Neural crest cell (in vitro differentiated cells): ENCODE measurements around the gene NR1D2. TPM values are rescaled to one million over a fixed set of nuclear protein-coding genes. Genes with fewer than 3 reads are reported as not detected.
"Not testable (repeated sequence)": the region's sequence is repeated elsewhere in the genome, so short reads cannot be mapped to it uniquely, and the experiment has no call there.

Experiments
- DNase-seq: peaks from one replicate; pipeline ENCODE4 v3.0.0; 2021; ENCODE audit warnings: low read depth, mixed read lengths, low spot score
- H3K27ac Mint-ChIP-seq: one replicate; pipeline ENCODE4 v1.8.0; 2021; ENCODE audit warnings: mild to moderate bottlenecking, mixed read lengths; ENCODE audit not compliant: unreplicated experiment
- H3K27me3 Mint-ChIP-seq: 2 replicates; pipeline ENCODE4 v1.8.0; 2021; ENCODE audit warnings: low read depth, mild to moderate bottlenecking, mixed read lengths
- H3K36me3 Mint-ChIP-seq: 2 replicates; pipeline ENCODE4 v1.8.0; 2021; ENCODE audit warnings: low read depth, mild to moderate bottlenecking, mixed read lengths
- H3K4me1 Mint-ChIP-seq: 2 replicates; pipeline ENCODE4 v1.8.0; 2021; ENCODE audit warnings: mixed read lengths
- H3K4me3 Mint-ChIP-seq: one replicate; pipeline ENCODE4 v1.8.0; 2021; ENCODE audit warnings: mild to moderate bottlenecking, mixed read lengths
- H3K9me3 Mint-ChIP-seq: 2 replicates; pipeline ENCODE4 v1.8.0; 2021; ENCODE audit warnings: mixed read lengths
- total RNA-seq: library from RNA; stranded (reverse); gene quantifications from 2 replicates; pipeline ENCODE4 v1.2.1, GENCODE V29; 2021
- TF ChIP-seq, protein P1 (sequence below): fragments of 200-600 bp; sonication (generic); conservative IDR thresholded peaks from 2 replicates; pipeline ENCODE4 v1.5.0; 2021; ENCODE audit warnings: antibody characterized with exemption, mild to moderate bottlenecking

The NR1D2 gene
- total RNA-seq, 1 donor from 2014 or later = 8.6 TPM

DNA sequence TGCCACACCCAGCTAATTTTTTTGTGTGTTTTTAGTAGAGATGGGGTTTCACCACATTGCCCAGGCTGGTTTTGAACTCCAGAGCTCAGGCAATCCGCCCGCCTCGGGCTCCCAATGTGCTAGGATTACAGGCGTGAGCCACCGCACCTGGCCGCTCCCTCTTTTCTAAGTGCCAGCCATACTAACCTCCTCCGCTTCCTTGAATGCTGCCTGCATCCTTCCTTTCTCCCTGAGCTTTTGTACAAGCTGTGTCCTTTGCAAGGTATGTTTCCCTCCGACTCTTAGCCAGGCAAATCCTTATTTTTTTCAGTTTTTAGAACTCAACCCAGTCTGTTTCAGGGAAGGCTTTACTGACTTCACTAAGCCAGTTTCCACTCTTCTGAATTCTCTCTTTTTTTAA lies 60.6 kb downstream of the NR1D2 start:
- Mint-ChIP-seq H3K4me1 (peaks cover 8% of the 10 kb centered on the region), H3K27ac (no peak overlapping the region), H3K36me3 (no peaks in the 10 kb centered on the region), H3K27me3 (no peaks in the 10 kb centered on the region), H3K4me3 (no peak overlapping the region), H3K9me3 (peaks cover 3% of the 10 kb centered on the region)
- no peak for DNase-seq
- TF ChIP-seq, protein P1, sequence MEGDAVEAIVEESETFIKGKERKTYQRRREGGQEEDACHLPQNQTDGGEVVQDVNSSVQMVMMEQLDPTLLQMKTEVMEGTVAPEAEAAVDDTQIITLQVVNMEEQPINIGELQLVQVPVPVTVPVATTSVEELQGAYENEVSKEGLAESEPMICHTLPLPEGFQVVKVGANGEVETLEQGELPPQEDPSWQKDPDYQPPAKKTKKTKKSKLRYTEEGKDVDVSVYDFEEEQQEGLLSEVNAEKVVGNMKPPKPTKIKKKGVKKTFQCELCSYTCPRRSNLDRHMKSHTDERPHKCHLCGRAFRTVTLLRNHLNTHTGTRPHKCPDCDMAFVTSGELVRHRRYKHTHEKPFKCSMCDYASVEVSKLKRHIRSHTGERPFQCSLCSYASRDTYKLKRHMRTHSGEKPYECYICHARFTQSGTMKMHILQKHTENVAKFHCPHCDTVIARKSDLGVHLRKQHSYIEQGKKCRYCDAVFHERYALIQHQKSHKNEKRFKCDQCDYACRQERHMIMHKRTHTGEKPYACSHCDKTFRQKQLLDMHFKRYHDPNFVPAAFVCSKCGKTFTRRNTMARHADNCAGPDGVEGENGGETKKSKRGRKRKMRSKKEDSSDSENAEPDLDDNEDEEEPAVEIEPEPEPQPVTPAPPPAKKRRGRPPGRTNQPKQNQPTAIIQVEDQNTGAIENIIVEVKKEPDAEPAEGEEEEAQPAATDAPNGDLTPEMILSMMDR = no peak

DNA sequence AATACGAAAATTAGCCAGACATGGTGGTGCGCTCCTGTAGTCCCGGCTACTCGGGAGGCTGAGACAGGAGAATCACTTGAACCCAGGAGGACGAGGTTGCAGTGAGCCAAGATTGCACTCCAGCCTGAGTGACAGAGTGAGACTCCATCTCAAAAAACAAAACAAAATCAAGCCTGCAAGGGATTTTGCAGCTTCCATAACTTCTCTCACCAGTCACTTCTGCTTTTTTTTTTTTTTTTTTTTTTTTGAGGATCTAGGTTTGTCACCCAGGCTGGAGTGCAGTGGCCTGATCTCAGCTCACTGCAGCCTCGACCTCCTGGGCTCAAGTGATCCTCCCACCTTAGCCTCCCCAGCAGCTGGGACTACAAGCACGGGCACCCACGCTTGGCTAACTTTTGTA lies 65.7 kb downstream of the NR1D2 start:
- not testable (repeated sequence) for DNase-seq, H3K27ac Mint-ChIP-seq, H3K9me3 Mint-ChIP-seq, H3K36me3 Mint-ChIP-seq, H3K4me3 Mint-ChIP-seq, H3K27me3 Mint-ChIP-seq, H3K4me1 Mint-ChIP-seq

DNA sequence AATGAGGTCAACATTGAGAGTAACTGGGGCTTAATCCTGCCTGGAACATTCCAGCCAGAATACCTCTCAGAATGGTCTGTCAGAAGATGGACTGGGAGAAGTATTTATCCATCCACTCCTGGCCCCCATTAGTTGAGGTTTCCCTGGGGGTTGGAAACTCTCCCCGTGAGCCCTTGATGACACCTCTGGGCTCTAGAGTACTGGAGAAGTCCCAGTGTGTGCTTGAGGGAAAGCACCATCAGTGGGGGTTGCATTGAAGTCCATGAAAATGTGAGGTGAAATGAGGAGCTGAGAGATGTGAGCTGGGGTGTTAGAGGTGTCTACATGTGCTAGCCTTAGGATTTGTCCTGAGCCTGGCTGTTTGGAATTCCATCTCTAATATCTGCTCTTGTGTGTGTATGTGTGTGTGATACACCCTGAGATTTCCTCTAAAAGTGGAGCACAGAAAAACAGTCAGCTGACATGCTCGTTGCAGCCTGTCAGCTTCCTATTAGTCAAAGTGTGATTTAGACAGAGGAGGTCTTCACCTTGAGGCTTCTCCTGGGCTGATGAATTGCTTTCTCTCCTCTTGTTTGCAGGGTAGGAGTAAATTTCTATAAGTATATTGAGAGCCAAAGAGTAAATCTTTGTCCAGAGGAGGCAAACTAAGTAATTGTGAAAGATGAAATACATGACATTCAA lies 67.6 kb downstream of the NR1D2 start:
- Mint-ChIP-seq H3K36me3 (no peaks in the 10 kb centered on the region), H3K27me3 (no peaks in the 10 kb centered on the region), H3K4me1 (no peaks in the 10 kb centered on the region), H3K9me3 (no peaks in the 10 kb centered on the region), H3K4me3 (no peak overlapping the region), H3K27ac (no peak overlapping the region)
- DNase-seq = no peak
- TF ChIP-seq, protein P1 = no peak

DNA sequence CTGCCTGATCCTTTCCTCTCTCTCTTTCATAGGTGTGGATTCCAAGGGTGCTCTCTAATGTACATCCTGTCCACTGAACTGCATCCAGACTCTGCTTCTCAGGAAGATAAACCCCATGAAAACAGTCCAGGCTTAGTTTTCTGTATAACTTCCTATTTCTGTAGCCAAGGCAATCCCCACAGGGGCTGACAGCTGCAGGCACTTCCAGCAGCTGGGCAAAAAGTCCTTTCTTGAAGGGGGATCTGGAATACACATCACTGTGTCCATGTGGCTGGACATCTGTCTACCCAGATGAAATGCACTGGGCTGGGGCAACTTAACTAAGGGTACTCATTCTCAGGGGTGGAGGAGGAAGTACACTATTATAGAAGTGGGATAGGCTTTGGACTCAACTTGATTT lies 72.2 kb downstream of the NR1D2 start:
- Mint-ChIP-seq H3K27me3 (no peaks in the 10 kb centered on the region), H3K9me3 (no peaks in the 10 kb centered on the region), H3K27ac (peak overlapping the region; percentile 53), H3K4me1 (no peaks in the 10 kb centered on the region), H3K4me3 (no peak overlapping the region), H3K36me3 (no peaks in the 10 kb centered on the region)
- TF ChIP-seq, protein P1 = no peak
- DNase-seq = no peak

DNA sequence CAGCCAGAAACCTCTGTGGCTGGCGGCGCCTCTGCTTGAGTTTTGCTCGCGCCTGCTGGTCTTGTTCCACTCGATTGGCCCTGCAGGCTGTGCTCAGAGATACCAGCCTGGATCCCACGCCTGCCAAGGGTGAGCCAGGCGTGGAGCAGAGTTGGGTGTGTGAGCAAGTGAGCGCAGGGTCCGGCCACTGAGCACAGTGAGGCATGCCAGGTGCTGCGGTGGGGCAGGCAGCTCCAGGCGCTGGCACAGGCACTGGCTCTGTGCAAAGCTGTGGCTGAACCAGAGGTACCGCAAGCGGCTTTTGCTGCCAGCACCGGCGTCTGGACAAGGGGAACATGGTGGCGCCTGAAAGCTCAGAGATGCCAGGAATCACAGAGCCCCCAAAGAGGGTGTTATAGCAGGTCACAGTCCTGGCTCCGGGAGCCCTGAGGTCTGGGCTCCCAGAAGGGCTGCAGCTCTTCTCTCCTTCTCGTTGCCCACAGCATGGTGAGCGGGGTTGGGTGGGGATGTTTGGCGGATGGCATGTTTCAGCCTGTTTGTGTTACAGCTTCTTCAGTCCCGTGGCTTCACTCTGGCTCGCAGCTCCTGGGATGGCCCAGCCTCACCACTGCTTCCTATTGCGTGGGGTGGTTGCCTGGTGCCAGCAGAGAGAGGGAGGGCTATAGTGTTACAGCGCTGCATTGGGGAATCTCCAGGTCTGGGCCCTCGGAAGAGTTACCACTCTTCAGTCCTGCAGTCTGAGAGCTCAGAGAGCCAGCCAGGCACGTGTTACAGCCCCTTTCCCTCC lies 73.9 kb downstream of the NR1D2 start:
- TF ChIP-seq, protein P1 = no peak
- Mint-ChIP-seq H3K4me1 (no peaks in the 10 kb centered on the region), H3K36me3 (no peaks in the 10 kb centered on the region), H3K27me3 (no peaks in the 10 kb centered on the region), H3K27ac (peak overlapping the region; percentile 40), H3K4me3 (no peak overlapping the region), H3K9me3 (no peaks in the 10 kb centered on the region)
- no peak for DNase-seq

DNA sequence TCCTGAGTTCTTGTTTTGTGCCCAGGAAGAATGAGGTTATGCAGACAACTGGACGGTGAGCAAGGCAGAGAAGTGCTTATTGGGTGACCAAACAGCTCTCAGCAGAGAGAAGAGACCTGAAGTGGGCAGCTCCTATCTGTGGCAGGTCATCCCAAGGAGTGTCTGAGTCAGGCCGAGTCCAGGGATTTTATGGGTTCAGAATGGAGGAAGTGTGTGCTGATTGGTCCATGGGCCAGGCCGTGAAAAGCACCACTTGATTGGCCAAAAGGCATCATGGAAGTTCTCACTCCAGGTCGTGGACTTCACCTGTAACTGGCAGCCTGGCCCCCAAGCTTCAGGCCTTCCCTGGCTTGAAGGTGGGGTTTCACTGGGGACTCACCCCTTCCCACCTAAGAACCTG lies 74.5 kb downstream of the NR1D2 start:
- TF ChIP-seq, protein P1 = no peak
- no peak overlapping the region for H3K4me3 Mint-ChIP-seq
- H3K9me3 Mint-ChIP-seq = no peaks in the 10 kb centered on the region
- H3K27me3 Mint-ChIP-seq = no peaks in the 10 kb centered on the region
- no peak for DNase-seq
- no peaks in the 10 kb centered on the region for H3K36me3 Mint-ChIP-seq
- peak overlapping the region; percentile 40 for H3K27ac Mint-ChIP-seq
- H3K4me1 Mint-ChIP-seq = no peaks in the 10 kb centered on the region
